ENCODE data around the gene RFX2.

RFX2 gene

DNA sequence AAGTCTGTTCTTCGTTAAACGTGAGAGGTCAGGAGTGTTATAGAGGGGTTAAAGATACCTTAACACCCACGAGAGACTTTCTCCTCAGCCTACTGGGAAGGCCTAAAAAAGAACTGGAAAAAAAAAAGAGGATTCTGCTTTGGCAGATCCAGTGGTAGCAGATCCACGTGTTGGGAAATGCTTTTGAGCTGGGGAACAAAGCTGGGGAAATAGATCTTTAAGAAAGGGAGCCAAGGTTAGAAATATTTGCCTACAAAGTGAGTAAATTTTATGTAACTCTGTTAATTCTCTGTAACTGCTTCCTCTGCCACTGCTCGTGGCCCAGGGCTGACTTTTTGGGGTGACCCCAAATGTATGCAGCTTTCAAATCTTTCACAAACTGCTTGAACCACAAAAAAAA lies 11.7 kb downstream of the RFX2 start:
- DNase-seq (ENCODE audit: low spot score), result no peak
- TF ChIP-seq, protein P1, sequence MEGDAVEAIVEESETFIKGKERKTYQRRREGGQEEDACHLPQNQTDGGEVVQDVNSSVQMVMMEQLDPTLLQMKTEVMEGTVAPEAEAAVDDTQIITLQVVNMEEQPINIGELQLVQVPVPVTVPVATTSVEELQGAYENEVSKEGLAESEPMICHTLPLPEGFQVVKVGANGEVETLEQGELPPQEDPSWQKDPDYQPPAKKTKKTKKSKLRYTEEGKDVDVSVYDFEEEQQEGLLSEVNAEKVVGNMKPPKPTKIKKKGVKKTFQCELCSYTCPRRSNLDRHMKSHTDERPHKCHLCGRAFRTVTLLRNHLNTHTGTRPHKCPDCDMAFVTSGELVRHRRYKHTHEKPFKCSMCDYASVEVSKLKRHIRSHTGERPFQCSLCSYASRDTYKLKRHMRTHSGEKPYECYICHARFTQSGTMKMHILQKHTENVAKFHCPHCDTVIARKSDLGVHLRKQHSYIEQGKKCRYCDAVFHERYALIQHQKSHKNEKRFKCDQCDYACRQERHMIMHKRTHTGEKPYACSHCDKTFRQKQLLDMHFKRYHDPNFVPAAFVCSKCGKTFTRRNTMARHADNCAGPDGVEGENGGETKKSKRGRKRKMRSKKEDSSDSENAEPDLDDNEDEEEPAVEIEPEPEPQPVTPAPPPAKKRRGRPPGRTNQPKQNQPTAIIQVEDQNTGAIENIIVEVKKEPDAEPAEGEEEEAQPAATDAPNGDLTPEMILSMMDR (IDR thresholded peaks at IDR 0.05), result no peak
- Histone ChIP-seq H3K4me3 (no peak overlapping the region), H3K27ac (peak overlapping the region; percentile 57 to 88)

DNA sequence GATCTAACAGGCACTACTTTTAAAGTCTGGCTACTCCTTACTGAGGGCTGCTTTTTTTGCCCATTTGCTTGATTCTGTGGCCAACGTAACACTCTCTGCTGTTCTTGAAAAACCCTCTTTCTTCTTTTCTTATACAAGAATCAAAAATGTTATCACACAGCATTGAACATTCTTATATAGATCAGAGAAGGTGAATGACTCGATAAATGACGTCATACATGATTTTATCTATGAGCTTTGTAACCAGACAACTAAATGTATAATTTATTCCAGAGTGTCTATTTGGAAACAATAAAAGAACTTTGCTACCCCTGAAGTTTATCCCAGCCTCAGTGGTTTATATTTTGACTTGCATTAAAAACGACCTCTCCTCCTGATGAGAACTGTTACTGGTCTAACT lies 12.4 kb downstream of the RFX2 start:
- Histone ChIP-seq H3K27ac (peak overlapping the region; percentile 57 to 88), H3K4me3 (no peak overlapping the region)
- TF ChIP-seq, protein P1 (IDR thresholded peaks at IDR 0.05), result no peak
- DNase-seq (ENCODE audit: low spot score), result no peak

DNA sequence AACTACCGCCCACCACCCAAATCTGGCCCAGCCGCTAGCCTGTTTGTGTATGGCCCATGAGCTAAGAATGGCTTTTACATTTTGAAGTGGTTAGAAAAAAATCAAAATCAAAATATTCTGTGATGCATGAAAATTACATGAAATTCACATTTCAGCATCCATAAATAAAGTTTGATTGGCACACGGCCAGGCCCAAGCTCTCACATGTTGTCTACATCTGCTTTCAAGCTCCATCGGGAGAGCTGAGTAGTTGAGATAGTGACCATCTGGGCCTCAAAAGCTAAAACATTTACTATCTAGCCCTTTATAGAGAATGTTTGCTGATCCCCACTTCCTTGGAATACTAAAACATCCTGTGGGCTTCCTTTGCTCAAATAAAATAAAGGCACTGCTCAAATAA lies 14.5 kb downstream of the RFX2 start:
- H3K4me3 ChIP-seq, result no peak overlapping the region
- TF ChIP-seq, protein P1 (IDR thresholded peaks at IDR 0.05), result no peak
- no peak for DNase-seq (ENCODE audit: low spot score)
- peak overlapping the region in 1 of 2 donors; percentile 5 for H3K27ac ChIP-seq

DNA sequence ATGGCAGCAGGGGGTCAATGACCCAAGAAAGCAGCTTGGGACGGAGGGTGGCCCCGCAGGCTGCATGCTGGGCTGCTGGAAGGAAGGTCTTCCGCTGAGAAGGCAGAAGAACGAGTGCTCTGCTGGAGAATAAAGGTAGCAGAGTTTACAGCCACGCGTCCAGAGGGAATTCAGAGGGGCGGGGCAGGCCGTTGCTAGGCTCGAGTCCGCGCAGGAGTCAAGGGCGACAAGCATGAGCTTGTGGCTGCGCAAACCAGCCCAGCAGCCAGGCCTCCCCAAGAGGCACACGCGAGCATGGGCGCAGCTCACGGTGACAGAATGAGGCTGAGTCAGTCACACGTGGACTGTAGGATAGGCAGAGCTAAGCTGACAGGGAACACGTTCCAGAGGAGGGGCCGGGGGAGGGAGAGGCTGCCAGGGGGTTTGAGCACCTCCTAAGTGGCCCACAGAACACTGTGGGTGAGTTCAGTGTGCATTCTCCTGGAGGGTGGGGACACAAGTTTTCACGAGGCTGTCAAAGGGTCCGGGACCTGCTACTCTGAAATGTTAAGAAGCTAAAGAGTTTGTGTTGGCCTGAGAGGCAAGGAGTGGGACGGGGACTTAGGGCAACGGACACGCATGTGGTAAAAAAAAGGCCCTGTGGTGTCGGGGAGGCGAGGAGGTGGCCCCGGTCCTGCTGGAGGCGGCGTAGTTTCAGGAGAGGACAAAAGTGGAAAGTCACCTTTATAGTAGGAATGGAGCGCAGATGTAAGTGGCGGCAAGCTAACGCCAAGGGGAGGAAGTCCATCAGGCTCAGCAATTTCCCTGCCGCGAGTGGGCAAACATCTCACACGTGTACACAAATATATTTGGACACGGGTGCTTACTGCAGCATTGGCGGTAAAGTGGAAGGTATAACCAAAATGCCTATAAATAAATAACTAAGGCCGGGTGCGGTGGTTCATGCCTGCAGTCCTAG lies 17.7 kb downstream of the RFX2 start:
- Histone ChIP-seq H3K4me3 (peak overlapping the region; percentile 67), H3K27ac (peak overlapping the region; percentile 74 to 96)
- DNase-seq (ENCODE audit: low spot score), result peak; percentile 98
- TF ChIP-seq, protein P1 (IDR thresholded peaks at IDR 0.05), result no peak

DNA sequence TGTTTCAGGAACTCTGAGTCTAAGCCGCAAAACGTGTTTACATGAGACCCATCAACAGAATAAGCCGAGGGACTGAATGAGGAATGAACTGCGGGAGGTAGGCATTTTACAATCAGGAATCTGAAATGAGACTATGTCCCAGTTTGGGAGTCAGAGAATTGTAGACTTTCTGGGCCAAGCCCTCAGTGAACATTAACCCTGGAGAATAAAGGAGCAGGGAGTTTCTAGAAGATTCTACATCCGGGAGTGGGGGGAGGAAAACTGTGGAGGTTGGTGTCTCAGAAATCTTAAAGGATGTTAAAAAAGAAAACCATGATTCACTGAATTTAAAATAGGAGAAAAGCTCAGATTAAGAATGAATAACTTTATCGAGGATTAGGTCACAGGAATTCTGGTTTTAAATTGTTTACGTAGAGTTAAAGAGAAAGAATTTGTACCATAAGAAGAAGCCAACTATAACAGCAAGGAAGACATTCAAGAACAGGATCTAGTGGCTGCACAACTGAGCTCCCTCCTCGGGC lies 18.5 kb downstream of the RFX2 start:
- TF ChIP-seq, protein P1 (IDR thresholded peaks at IDR 0.05), result no peak
- H3K4me3 ChIP-seq, result peak overlapping the region; percentile 67
- DNase-seq (ENCODE audit: low spot score), result no peak
- peak overlapping the region; percentile 74 to 96 for H3K27ac ChIP-seq

DNA sequence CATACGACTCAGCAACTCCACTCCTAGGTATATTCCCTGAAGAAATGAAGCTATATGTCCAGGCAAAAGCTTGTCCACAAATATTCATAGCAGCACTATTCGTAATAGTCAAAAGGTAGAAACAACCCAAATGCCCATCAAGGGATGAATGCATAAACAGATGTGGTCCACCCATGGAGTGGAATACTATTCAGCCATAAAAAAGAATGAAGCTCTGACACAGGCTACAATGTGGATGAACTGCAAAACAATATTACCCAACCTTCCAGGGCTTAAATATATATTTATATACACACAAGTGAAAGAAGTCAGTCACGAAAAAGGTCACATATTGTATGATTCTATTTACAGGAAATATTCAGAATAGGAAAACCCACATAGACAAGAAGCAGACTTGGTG lies 19.7 kb downstream of the RFX2 start:
- TF ChIP-seq, protein P1 (IDR thresholded peaks at IDR 0.05), result no peak

More for the DNA sequence above, 19.7 kb downstream of the RFX2 start:
- Histone ChIP-seq H3K4me3 (no peak overlapping the region), H3K27ac (peak overlapping the region; percentile 74 to 96)
- no peak for DNase-seq (ENCODE audit: low spot score)
